Sciatic nerve (tissue), 2 donors: ENCODE results near the gene RBM45. TPM values are rescaled to one million over a fixed set of nuclear protein-coding genes. Genes with fewer than 3 reads are reported as not detected.
A peak's percentile ranks its signal among the peaks of the same experiment; 100 is the strongest.
"Not testable (repeated sequence)": the region's sequence is repeated elsewhere in the genome, so short reads cannot be mapped to it uniquely, and the experiment has no call there.

Experiments used
- ATAC-seq: fragments of 200-7000 bp; cut with Tn5 transposase; one replicate; pipeline ENCODE4 v1.9.1; 2020; ENCODE audit warnings: mild to moderate bottlenecking, moderate library complexity
- DNase-seq: peaks from one replicate; pipeline ENCODE4 v3.0.0-alpha.2; 2020; ENCODE audit warnings: low spot score
- intact Hi-C: fragments of 100-400 bp; cut with DNase I; formaldehyde crosslinking; loops from one replicate; pipeline ENCODE4 v1.14.2; 2022
- total RNA-seq: library from RNA; stranded (reverse); fragmentation: NEBNext Ultra II Directional; extraction: Animal tissue kit (Norgen Biotek cat#: 25700); gene quantifications from one replicate; pipeline ENCODE4 v1.2.1, GENCODE V29; 2021
- donor health status: DM: no; HTN: no; CAD: no.
- donor health status: DM: no; HTN: no; CAD: no.

The RBM45 gene, protein sequence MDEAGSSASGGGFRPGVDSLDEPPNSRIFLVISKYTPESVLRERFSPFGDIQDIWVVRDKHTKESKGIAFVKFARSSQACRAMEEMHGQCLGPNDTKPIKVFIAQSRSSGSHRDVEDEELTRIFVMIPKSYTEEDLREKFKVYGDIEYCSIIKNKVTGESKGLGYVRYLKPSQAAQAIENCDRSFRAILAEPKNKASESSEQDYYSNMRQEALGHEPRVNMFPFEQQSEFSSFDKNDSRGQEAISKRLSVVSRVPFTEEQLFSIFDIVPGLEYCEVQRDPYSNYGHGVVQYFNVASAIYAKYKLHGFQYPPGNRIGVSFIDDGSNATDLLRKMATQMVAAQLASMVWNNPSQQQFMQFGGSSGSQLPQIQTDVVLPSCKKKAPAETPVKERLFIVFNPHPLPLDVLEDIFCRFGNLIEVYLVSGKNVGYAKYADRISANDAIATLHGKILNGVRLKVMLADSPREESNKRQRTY
- total RNA-seq: 14.7 TPM

DNA sequence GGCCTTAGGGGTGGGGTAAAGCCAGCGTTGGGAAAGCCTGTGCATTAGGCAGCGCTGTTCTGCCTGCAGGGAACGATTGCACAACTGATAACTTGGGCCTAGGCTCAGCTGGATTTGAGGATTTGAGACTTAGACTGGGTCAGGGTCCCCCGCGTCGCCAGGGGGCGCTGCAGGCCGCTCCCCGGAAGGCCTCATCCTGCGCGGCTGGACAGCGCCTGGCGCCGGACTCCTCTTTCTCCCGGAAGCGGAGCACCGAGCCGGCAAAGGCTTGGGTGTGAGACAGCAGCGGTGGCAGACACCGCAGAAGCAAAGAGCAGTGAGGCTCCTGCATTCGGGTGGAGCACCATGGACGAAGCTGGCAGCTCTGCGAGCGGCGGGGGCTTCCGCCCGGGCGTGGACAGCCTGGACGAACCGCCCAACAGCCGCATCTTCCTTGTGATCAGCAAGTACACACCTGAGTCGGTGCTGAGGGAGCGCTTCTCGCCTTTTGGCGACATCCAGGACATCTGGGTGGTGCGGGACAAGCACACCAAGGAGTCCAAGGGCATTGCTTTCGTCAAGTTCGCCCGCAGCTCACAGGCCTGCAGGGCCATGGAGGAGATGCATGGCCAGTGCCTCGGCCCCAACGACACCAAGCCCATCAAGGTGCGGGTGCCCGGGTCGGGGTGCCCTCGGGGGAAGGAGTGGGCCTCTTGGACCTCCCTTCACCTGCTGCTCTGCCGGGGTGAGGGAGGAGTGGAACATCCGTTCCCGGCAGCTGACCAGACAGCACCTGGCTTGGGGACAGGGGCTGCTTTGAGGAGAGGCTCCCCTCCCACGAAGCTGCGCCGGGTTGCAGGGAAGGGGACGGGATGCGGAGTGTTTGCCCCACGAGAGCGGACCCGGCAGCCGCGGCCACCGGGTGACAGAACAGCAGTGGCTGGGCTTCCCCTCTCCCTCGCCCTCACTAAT, at the start of gene RBM45:
Gene RBM45 (plus strand): TSS at position 236 of the 951 bp plus-strand sequence. CDS start 110 bp downstream, at position 346.
- intact Hi-C loops: no loop called here
- DNase-seq (peak; percentile 94), ATAC-seq (peak; percentile 99)

DNA sequence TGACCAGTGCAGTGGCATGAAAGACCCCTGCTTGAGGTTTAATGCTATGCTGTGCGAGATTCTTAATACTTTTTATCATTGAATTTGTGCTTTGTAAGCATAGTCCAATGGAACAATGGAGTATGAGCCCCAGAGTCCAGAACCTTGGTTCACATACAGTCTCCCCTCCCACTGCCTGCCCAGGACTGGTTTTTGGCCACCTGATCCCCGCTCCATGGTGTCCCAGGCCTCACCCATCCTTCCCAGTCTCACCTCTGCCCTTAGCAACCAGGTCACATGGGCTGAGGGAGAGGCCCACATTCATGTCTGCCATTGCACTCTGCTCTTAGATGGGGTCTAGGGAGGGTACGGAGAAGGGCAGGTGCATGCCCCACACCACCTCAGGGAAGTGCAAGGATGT, 45.9 kb upstream of the RBM45 start:
- intact Hi-C loops: no loop called here
- no peak for ATAC-seq
- no peak for DNase-seq

DNA sequence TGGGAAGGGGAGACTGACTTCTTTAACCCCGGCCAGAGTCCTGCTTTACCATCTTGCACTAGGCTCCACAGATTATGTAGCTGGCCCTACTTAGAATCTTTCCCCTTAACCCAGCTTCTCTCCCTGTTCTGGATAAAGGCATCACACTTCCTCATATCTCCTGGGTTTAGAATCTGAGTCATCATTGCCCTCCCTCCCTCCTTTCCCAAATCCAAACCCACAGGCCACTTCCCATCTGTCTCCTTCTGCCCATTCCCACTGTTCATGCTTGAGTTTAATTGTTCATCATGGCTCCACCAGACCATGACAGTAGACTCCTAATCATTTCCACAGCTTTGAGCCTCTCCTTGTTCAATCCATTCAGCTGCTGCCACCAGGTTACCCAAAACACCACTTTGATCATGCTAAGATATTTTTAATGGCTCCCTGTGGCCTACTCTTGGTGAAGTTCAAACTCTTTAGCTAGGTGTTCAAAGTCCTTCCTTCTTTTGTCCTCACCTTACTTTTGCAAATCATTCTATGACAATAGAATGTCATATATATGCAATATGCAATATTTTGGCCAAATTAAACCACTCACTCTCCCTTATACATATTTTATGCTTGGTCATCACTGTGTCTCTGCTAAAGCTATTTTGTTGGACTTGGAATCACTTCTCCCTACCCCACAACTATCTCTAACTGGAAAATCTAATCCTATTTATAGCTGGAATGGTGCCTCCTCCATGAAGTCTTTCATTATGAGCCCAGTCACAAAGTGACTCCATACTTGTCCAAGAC, 45.2 kb upstream of the RBM45 start:
- intact Hi-C loops: no loop called here
- ATAC-seq: no peak
- DNase-seq: no peak

DNA sequence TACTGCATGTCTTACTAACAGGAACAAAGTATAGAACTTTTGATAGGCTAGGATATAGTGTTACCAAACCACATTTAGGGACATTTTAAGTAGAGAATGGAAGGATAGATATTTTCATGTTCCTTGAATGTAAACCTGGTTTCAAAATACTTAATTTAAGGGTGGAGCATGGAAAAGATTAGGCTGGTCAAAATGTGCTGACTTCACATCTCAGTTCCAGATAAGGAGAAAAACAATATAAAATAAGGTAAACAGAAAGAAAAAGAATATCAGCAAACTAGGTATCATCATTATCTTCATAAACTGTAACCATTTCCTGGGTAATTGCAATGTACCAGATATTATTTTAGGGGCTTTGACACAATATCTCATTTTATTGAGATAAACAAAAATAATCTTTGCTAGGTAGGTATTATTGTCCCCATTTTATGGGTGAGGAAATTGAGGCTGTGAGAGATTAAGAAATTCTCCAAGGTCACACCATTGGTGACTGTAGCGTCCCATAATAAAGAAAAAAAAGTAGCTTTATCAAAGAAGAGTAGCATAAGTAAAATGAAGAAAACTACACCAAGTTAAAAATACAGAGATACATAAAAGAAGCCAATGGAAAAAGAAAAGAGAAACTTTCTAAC, 43.3 kb upstream of the RBM45 start:
- no peak for DNase-seq
- intact Hi-C loops: no loop called here
- no peak for ATAC-seq

DNA sequence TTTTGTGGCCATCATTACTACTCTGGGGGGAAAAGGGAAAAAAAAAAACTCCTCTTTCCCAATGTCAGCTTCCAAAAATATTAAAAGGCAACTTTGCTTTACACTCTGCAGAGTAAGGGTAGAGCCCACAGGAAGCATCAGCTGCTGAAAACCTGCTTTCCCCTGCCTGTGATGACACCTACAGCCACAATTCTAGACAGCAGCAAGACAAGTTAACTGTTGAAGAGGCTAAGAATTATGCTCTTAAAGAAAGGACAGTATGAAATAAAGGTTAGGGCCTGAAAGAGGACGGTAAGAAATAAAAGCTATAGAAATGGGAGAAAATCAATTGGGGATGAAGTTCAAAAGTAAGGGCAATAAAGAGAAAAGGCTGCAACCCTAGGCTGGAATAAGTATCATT, 42.7 kb upstream of the RBM45 start:
- no peak for ATAC-seq
- intact Hi-C loops: no loop called here
- DNase-seq: no peak

DNA sequence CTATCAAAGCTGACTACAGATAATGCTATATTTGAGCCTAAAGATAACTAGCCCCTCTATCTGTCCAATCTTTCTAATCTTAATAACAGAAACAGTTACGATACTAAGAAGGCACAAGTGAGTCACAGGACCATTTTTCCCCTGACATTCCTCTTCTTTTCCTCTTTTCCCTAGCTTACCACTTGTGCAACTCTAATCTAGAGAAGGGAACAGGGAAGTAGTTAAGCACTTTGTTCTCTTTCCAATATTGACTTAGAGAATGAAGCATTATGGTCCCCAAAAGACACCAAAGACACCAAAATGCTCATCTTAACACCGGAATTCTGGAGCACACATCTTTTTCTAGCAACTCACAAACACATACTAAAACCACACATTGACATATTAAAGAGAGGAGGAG, 41.4 kb upstream of the RBM45 start:
- intact Hi-C loops: no loop called here
- ATAC-seq: no peak
- no peak for DNase-seq

DNA sequence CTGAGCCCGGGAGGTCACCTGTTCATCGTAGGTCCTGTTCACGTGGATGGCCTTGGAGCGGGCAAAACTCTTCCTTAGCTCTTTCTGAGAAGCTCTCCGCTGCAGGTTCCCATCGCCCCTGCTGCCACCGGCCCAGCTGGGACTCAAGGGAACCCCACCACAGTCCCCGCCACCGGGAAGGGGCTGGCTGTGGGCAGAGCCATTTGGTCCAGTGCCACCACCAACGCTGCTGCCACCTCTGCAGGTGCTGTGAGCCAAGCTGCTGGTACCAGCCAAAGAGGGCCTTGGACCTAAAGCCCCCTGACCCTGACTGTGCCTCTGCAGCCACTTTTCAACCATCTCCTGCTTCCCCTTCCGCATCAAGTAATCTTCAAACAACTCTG, 40.2 kb upstream of the RBM45 start:
- intact Hi-C loops: no loop called here
- DNase-seq (no peak), ATAC-seq (peak; percentile 16)

DNA sequence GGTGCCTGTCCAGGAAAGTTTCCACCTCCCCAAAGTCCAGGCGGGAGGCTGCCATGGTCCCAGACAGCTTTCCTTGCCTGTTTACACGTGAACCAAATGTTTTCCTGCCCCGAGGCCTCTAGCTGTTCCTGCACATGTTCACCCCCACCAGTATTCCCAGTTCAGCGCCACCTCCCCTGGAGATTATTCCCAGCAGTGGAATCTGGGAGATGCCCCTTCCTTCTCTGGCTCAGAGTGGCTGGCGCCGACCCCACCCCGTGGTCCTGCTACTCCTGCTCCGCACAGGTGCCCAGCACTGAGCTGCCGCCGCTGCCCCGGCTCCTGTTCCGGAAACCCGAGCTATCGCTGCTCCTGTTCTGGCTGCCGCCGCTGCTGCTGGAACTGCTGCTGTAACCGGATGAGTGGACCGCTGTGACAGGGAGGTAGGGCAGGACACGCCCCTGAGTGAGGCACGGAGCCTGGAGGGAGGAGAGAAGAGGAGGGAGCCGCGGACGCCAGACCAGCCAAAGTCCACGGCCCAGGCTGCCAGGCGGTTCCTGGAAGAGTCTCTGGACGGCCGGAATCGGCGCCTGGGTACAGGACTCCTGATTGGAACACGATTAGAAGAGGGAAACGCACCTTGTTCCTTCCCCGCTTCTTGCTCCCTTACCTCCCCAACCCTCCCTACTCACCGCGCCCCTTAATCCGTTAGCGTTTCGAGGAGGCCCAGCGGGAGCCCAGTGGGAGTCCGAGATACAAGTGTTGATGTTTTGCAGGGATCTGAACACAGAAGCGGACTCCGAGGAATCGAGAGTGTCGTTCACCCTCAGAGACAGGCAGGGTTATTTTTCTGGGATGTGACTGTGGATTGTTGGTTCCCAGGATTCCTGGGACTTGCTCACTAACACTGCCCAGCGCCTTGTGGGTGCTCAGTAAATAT, 39.6 kb upstream of the RBM45 start, which contains the start of gene PDE11A:
Gene PDE11A (minus strand): TSS at position 395 of the 919 bp plus-strand sequence. CDS start 340 bp downstream, at position 55.
- ATAC-seq: peak; percentile 92
- intact Hi-C loops: no loop called here
- peak; percentile 70 for DNase-seq

DNA sequence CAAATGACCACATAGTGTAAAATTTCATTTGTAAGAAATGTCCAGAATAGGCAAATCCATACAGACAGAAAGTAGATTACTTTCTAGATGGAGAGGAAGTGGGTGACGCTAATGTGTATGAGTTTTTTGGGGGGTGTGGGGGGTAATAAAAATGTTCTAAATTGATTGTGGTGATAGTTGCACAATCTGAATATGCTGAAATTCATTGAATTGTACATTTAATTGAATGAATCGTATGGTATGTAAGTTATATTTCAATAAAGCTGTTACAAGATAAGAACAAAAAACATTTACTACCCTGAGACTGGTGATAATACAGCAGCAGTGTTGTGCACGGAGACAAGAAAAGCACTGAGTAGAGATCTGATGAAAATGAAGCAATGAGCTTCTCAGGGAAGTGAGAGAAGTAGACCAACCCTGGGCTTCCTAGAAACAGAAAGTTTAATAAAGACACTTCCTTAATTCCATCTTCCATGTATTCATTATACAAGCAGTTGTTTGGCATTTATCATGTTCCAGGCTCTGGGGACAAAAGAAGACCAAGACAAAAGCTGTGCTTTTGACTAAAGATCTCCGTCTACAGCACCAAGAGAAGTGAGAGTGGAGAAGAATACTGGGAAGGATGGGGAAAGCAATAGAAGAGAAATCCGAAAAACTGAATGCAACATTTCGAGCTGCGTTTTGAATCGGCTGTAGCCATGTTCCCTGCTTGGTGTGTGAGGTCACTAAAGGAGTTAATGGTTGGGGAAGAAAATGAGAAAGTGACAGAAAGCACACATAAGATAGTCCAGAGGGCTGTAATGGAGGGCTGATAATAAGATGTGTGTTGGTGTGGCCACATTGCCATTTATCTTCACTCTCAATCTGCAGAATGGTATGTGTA, 37.9 kb upstream of the RBM45 start:
- DNase-seq (no peak), ATAC-seq (no peak)
- intact Hi-C loops: no loop called here

DNA sequence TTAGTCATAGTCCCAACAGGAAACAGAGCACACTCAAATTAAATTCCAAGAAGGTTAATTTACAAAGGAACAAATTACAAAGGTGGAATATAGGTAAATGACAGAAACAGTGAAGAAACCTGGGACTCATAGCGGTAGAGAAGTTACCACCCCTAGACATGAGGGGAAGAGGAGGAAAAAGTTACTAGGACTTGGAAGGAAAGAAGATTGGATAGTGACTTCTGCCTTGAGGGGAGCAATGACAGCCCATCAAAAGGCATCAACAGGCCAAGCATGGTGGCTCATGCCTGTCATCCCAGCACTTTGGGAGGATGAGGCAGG, 37.3 kb upstream of the RBM45 start:
- ATAC-seq: no peak

DNA sequence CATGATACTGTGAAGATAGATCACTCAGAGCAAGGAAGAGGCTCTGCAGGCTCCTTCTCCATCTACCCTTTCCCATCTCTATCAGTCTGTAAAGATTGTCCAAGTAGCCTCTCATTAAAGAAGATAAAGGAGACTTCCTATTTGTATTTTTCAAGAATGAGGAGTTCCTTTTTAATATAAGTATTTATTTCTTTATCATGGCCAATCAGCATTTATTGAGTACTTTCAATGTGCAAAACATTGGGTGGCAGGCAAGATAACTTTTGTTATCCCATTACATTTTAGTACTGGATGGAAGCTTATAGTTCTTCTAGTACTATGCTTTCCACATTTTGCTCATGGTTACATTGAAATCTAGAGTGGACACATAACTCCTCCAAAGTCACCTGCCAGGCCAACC, 36.1 kb upstream of the RBM45 start:
- ATAC-seq (no peak), DNase-seq (no peak)
- intact Hi-C loops: no loop called here

More for the DNA sequence above, 37.3 kb upstream of the RBM45 start:
- intact Hi-C loops: no loop called here
- no peak for DNase-seq

DNA sequence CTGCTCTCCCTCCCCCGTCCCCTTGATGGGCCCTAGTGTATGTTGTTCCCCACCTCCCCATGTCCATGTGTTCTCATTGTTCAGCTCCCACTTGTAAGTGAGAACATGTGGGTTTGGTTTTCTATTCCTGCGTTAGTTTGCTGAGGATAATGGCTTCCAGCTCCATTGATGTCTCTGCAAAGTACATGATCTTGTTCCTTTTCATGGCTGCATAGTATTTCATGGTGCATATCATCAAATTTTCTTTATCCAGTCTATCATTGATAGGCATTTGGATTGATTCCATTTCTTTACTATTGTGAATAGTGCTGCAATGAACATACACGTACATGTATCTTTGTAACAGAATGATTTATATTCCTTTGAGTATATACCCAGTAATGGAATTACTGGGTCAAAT, 33.0 kb upstream of the RBM45 start:
- DNase-seq, intact Hi-C loops, ATAC-seq: not testable (repeated sequence)

DNA sequence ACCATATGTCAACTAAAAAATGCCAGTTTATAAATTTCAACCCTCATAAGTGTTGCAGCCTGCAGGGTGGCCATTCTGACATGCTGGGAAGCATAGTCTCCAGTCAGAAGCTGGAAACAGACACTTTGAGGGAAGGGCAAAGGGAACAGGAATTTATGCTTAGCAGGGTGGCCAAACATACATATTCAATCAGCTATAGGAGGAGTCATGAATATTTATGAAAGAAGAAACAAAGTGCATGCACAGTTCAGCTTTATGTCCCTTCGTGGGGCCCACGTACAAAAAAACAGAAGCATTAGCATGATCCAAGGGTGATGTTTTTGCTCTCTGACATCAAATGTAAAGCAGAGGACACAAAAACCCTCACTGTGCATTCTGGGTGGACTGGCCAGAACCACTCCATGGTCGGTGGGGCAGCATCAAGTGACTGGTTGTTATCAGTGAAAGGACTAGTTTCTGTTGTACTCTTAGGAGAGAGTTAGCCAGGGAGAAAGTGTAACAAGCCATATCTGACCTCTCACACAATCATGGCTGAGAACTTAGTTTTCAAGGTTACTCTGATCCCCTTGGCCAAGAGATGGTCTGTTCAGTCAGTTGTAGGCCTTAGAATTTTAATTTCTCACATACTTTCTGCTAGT, 29.7 kb upstream of the RBM45 start:
- ATAC-seq (no peak), DNase-seq (no peak)
- intact Hi-C loops: no loop called here

DNA sequence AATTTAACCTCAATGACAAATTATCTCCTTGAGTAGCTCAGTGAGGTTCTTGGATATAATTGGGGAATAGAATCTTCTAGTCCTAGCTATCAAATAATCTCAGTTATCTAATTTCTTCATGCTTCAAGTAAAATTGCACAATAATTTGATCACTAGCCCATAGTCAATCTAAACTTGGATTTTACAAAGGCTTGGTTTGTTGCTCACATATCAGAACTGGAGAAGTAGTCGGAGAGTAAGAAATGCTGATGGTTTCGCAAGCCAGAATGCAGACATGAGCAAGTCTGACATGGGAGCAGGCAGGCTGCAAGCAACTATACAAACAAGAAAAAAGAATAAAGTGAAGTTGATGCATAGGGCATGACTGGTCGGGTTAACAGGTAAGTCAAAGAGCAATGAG, 28.0 kb upstream of the RBM45 start:
- intact Hi-C loops: no loop called here
- ATAC-seq (no peak), DNase-seq (no peak)

DNA sequence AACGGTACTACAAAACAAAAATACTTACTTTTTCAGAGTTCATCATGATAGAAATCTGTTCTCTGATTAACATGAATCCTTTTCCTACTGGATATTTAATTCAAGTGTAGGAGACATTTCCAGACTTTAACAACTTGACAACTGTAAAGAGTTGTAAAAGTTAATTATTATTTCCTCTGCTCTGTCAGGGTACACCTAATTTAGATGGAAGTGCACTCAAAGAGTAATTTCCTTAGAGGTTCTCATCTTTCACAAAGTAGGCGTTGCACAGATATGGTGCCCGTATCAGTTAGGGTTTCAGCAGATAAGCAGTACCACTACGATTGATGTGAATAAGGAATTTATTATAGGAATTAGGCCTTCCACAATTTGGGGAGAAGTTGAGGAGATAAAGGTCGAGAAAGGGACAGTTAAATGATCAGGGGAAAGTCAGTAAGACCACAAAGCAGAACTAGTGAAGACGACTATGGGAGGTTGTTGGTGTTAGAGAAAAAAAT, 23.4 kb upstream of the RBM45 start:
- ATAC-seq (no peak), DNase-seq (no peak)
- intact Hi-C loops: no loop called here

DNA sequence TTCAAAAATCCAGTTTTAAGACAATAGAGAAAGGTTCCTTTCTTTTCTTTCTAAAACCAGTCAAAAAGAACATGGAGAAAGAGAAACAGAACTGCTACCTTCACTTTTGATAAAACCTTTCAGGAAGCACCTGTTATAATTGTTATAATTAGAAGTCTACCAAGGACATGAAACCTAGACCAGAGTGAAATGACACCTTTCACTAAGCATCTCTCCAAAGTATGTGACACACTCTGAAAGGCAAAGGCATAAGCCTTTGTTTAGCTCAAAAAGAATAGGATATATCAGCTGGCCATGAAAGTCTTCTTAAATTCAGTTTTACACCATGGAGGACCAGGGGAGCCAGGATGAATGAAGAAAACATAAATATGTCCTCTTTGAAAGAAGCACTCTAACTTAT, 18.8 kb upstream of the RBM45 start:
- intact Hi-C loops: no loop called here
- DNase-seq (no peak), ATAC-seq (no peak)
